ENCODE results near the gene MGLL.
"Not testable (repeated sequence)": the region's sequence is repeated elsewhere in the genome, so short reads cannot be mapped to it uniquely, and the experiment has no call there.

MGLL gene

GRCh38 chr3:127711896-127712295 lies 110.4 kb downstream of the MGLL start:
- no peak overlapping the region for H3K27ac ChIP-seq (ENCODE audit: low read depth, low read length)
- no peak overlapping the region for H3K4me3 ChIP-seq (ENCODE audit: low read length)
- H3K4me1 ChIP-seq (ENCODE audit: control insufficient read depth, insufficient read depth, low read length): peaks cover 31% of the 10 kb centered on the region
- no peaks in the 10 kb centered on the region for H3K27me3 ChIP-seq (ENCODE audit: control insufficient read depth, insufficient read depth, low read length)
- H3K9ac ChIP-seq (ENCODE audit: low read length): no peak overlapping the region
- no peaks in the 10 kb centered on the region for H3K36me3 ChIP-seq (ENCODE audit: control insufficient read depth, insufficient read depth, low read length)

- no peaks in the 10 kb centered on the region for H3K27me3 ChIP-seq (ENCODE audit: control insufficient read depth, insufficient read depth, low read length)
- peaks cover 32% of the 10 kb centered on the region for H3K4me1 ChIP-seq (ENCODE audit: control insufficient read depth, insufficient read depth, low read length)
- no peak overlapping the region for H3K9ac ChIP-seq (ENCODE audit: low read length)
- H3K27ac ChIP-seq (ENCODE audit: low read depth, low read length): peak overlapping the region; percentile 41
- H3K36me3 ChIP-seq (ENCODE audit: control insufficient read depth, insufficient read depth, low read length): no peaks in the 10 kb centered on the region
- H3K4me3 ChIP-seq (ENCODE audit: low read length): no peak overlapping the region
These were observed 111.2 kb downstream of the MGLL start for GRCh38 chr3:127711021-127711695.

GRCh38 chr3:127710155-127710941 lies 112.0 kb downstream of the MGLL start:
- peak overlapping the region; percentile 41 for H3K27ac ChIP-seq (ENCODE audit: low read depth, low read length)
- no peaks in the 10 kb centered on the region for H3K27me3 ChIP-seq (ENCODE audit: control insufficient read depth, insufficient read depth, low read length)
- no peak overlapping the region for H3K4me3 ChIP-seq (ENCODE audit: low read length)
- H3K4me1 ChIP-seq (ENCODE audit: control insufficient read depth, insufficient read depth, low read length): peaks cover 32% of the 10 kb centered on the region
- H3K36me3 ChIP-seq (ENCODE audit: control insufficient read depth, insufficient read depth, low read length): no peaks in the 10 kb centered on the region
- H3K9ac ChIP-seq (ENCODE audit: low read length): no peak overlapping the region

- Histone ChIP-seq H3K36me3 (ENCODE audit: control insufficient read depth, insufficient read depth, low read length) (no peaks in the 10 kb centered on the region), H3K4me3 (ENCODE audit: low read length) (no peak overlapping the region), H3K4me1 (ENCODE audit: control insufficient read depth, insufficient read depth, low read length) (peaks cover 32% of the 10 kb centered on the region), H3K9ac (ENCODE audit: low read length) (no peak overlapping the region), H3K27me3 (ENCODE audit: control insufficient read depth, insufficient read depth, low read length) (no peaks in the 10 kb centered on the region), H3K27ac (ENCODE audit: low read depth, low read length) (peak overlapping the region; percentile 1)
These were observed 112.8 kb downstream of the MGLL start for GRCh38 chr3:127709320-127710060.

GRCh38 chr3:127708837-127709236 lies 113.5 kb downstream of the MGLL start:
- Histone ChIP-seq H3K27me3 (ENCODE audit: control insufficient read depth, insufficient read depth, low read length) (no peaks in the 10 kb centered on the region), H3K4me3 (ENCODE audit: low read length) (no peak overlapping the region), H3K4me1 (ENCODE audit: control insufficient read depth, insufficient read depth, low read length) (peaks cover 32% of the 10 kb centered on the region), H3K27ac (ENCODE audit: low read depth, low read length) (peak overlapping the region; percentile 51), H3K9ac (ENCODE audit: low read length) (no peak overlapping the region), H3K36me3 (ENCODE audit: control insufficient read depth, insufficient read depth, low read length) (no peaks in the 10 kb centered on the region)

GRCh38 chr3:127707851-127708411 lies 114.4 kb downstream of the MGLL start:
- Histone ChIP-seq H3K36me3 (ENCODE audit: control insufficient read depth, insufficient read depth, low read length) (peaks cover 4% of the 10 kb centered on the region), H3K9ac (ENCODE audit: low read length) (no peak overlapping the region), H3K4me1 (ENCODE audit: control insufficient read depth, insufficient read depth, low read length) (peaks cover 32% of the 10 kb centered on the region), H3K27ac (ENCODE audit: low read depth, low read length) (peak overlapping the region; percentile 51), H3K4me3 (ENCODE audit: low read length) (no peak overlapping the region), H3K27me3 (ENCODE audit: control insufficient read depth, insufficient read depth, low read length) (no peaks in the 10 kb centered on the region)

- Histone ChIP-seq H3K9ac (ENCODE audit: low read length) (no peak overlapping the region), H3K4me1 (ENCODE audit: control insufficient read depth, insufficient read depth, low read length) (peaks cover 36% of the 10 kb centered on the region), H3K27me3 (ENCODE audit: control insufficient read depth, insufficient read depth, low read length) (no peaks in the 10 kb centered on the region), H3K27ac (ENCODE audit: low read depth, low read length) (peak overlapping the region; percentile 51), H3K4me3 (ENCODE audit: low read length) (no peak overlapping the region), H3K36me3 (ENCODE audit: control insufficient read depth, insufficient read depth, low read length) (peaks cover 4% of the 10 kb centered on the region)
These were observed 115.4 kb downstream of the MGLL start for GRCh38 chr3:127706785-127707351.

GRCh38 chr3:127706312-127706711 lies 116.0 kb downstream of the MGLL start:
- peak overlapping the region; percentile 51 for H3K27ac ChIP-seq (ENCODE audit: low read depth, low read length)
- H3K27me3 ChIP-seq (ENCODE audit: control insufficient read depth, insufficient read depth, low read length): no peaks in the 10 kb centered on the region
- no peak overlapping the region for H3K9ac ChIP-seq (ENCODE audit: low read length)
- H3K4me3 ChIP-seq (ENCODE audit: low read length): no peak overlapping the region
- peaks cover 36% of the 10 kb centered on the region for H3K4me1 ChIP-seq (ENCODE audit: control insufficient read depth, insufficient read depth, low read length)
- peaks cover 4% of the 10 kb centered on the region for H3K36me3 ChIP-seq (ENCODE audit: control insufficient read depth, insufficient read depth, low read length)

- H3K27me3 ChIP-seq (ENCODE audit: control insufficient read depth, insufficient read depth, low read length); H3K9ac ChIP-seq (ENCODE audit: low read length); H3K4me3 ChIP-seq (ENCODE audit: low read length); H3K27ac ChIP-seq (ENCODE audit: low read depth, low read length); H3K36me3 ChIP-seq (ENCODE audit: control insufficient read depth, insufficient read depth, low read length): not testable (repeated sequence)
- peaks cover 28% of the 10 kb centered on the region for H3K4me1 ChIP-seq (ENCODE audit: control insufficient read depth, insufficient read depth, low read length)
These were observed 117.5 kb downstream of the MGLL start for GRCh38 chr3:127704840-127705239.

GRCh38 chr3:127702151-127702578 lies 120.2 kb downstream of the MGLL start:
- H3K27ac ChIP-seq (ENCODE audit: low read depth, low read length): no peak overlapping the region
- peaks cover 4% of the 10 kb centered on the region for H3K36me3 ChIP-seq (ENCODE audit: control insufficient read depth, insufficient read depth, low read length)
- H3K27me3 ChIP-seq (ENCODE audit: control insufficient read depth, insufficient read depth, low read length): no peaks in the 10 kb centered on the region
- H3K4me3 ChIP-seq (ENCODE audit: low read length): no peak overlapping the region
- H3K9ac ChIP-seq (ENCODE audit: low read length): no peak overlapping the region
- H3K4me1 ChIP-seq (ENCODE audit: control insufficient read depth, insufficient read depth, low read length): peaks cover 29% of the 10 kb centered on the region

GRCh38 chr3:127701280-127701911 lies 120.9 kb downstream of the MGLL start:
- H3K27ac ChIP-seq (ENCODE audit: low read depth, low read length): no peak overlapping the region
- H3K27me3 ChIP-seq (ENCODE audit: control insufficient read depth, insufficient read depth, low read length): no peaks in the 10 kb centered on the region
- H3K36me3 ChIP-seq (ENCODE audit: control insufficient read depth, insufficient read depth, low read length): peaks cover 4% of the 10 kb centered on the region
- peaks cover 33% of the 10 kb centered on the region for H3K4me1 ChIP-seq (ENCODE audit: control insufficient read depth, insufficient read depth, low read length)
- no peak overlapping the region for H3K9ac ChIP-seq (ENCODE audit: low read length)
- no peak overlapping the region for H3K4me3 ChIP-seq (ENCODE audit: low read length)
